ENCODE measurements around the gene APOO. TPM values are rescaled to one million over a fixed set of nuclear protein-coding genes. Genes with fewer than 3 reads are reported as not detected.

APOO gene
- 17.2 TPM for polyA plus RNA-seq
- long read RNA-seq, donor 1, partial matches to known transcripts, result 0 of 3 reads
- long read RNA-seq, donor 1, other reads (novel, unspliced or antisense), result 0 of 3 reads
- long read RNA-seq, donor 2, partial matches to known transcripts, result 0 of 4 reads
- long read RNA-seq, donor 2, other reads (novel, unspliced or antisense), result 0 of 4 reads
- long read RNA-seq, donor 3, partial matches to known transcripts, result 0 of 3 reads
- long read RNA-seq, donor 3, other reads (novel, unspliced or antisense), result 0 of 3 reads
- long read RNA-seq, donor 4, result 0 reads
- long read RNA-seq, donor 5, partial matches to known transcripts, result 0 of 1 reads
- long read RNA-seq, donor 5, other reads (novel, unspliced or antisense), result 0 of 1 reads
- long read RNA-seq, donor 6, partial matches to known transcripts, result 0 of 9 reads
- long read RNA-seq, donor 6, other reads (novel, unspliced or antisense), result 5 of 9 reads
- long read RNA-seq, donor 7, partial matches to known transcripts, result 0 of 4 reads
- long read RNA-seq, donor 7, other reads (novel, unspliced or antisense), result 0 of 4 reads
- long read RNA-seq, donor 8, partial matches to known transcripts, result 0 of 9 reads
- long read RNA-seq, donor 8, other reads (novel, unspliced or antisense), result 6 of 9 reads
- long read RNA-seq, donor 9, partial matches to known transcripts, result 0 of 3 reads
- long read RNA-seq, donor 9, other reads (novel, unspliced or antisense), result 0 of 3 reads
- long read RNA-seq, donor 10, transcript APOO-201 (9 exons, 1,118 nt), result major isoform, 5 of 7 reads
- long read RNA-seq, donor 10, partial matches to known transcripts, result 0 of 7 reads
- long read RNA-seq, donor 10, other reads (novel, unspliced or antisense), result 0 of 7 reads
- long read RNA-seq, donor 11, partial matches to known transcripts, result 0 of 4 reads
- long read RNA-seq, donor 11, other reads (novel, unspliced or antisense), result 0 of 4 reads

GRCh38 chrX:23907498-23908218 is at the start of gene APOO, which contains the start of gene CXorf58:
APOO (minus strand) TSS chrX:23907938; CDS start chrX:23907702, 236 bp downstream.
CXorf58 (plus strand) TSS chrX:23908006; CDS start chrX:23910303, 2,297 bp downstream.
- Histone ChIP-seq H3K27me3 (ENCODE audit: control insufficient read depth, insufficient read depth, low read length) (no peaks in the 10 kb centered on the region), H3K4me1 (ENCODE audit: control insufficient read depth, insufficient read depth, low read length) (peaks cover 11% of the 10 kb centered on the region), H3K27ac (ENCODE audit: low read length) (peak within 1 kb of the TSS; percentile 95), H3K9me3 (ENCODE audit: control insufficient read depth, low read depth, low read length) (no peaks in the 10 kb centered on the region), H3K36me3 (ENCODE audit: control insufficient read depth, insufficient read depth, low read length) (no peaks in the 10 kb centered on the region), H3K4me3 (ENCODE audit: low read length) (peak within 1 kb of the TSS; percentile 51)
- WGBS (ENCODE audit: insufficient coverage, low lambda C conversion rate), result no CpG with 5 or more reads among the region's 81 CpGs
- DNase-seq, result peak; percentile 93 to 95

GRCh38 chrX:23954396-23954795 is 46.7 kb upstream of the APOO start:
- Histone ChIP-seq H3K4me1 (ENCODE audit: control insufficient read depth, insufficient read depth, low read length) (no peaks in the 10 kb centered on the region), H3K4me3 (ENCODE audit: low read length) (no peak overlapping the region), H3K27me3 (ENCODE audit: control insufficient read depth, insufficient read depth, low read length) (no peaks in the 10 kb centered on the region), H3K36me3 (ENCODE audit: control insufficient read depth, insufficient read depth, low read length) (no peaks in the 10 kb centered on the region), H3K9me3 (ENCODE audit: control insufficient read depth, low read depth, low read length) (no peaks in the 10 kb centered on the region), H3K27ac (ENCODE audit: low read length) (no peak overlapping the region)
- WGBS (ENCODE audit: insufficient coverage, low lambda C conversion rate), result no CpG with 5 or more reads among the region's 4 CpGs
- DNase-seq, result peak in 1 of 2 donors; percentile 5

GRCh38 chrX:23953908-23954269 is 46.2 kb upstream of the APOO start:
- Histone ChIP-seq H3K27me3 (ENCODE audit: control insufficient read depth, insufficient read depth, low read length) (no peaks in the 10 kb centered on the region), H3K27ac (ENCODE audit: low read length) (no peak overlapping the region), H3K4me1 (ENCODE audit: control insufficient read depth, insufficient read depth, low read length) (no peaks in the 10 kb centered on the region), H3K36me3 (ENCODE audit: control insufficient read depth, insufficient read depth, low read length) (no peaks in the 10 kb centered on the region), H3K9me3 (ENCODE audit: control insufficient read depth, low read depth, low read length) (no peaks in the 10 kb centered on the region), H3K4me3 (ENCODE audit: low read length) (no peak overlapping the region)
- no CpG with 5 or more reads among the region's 11 CpGs for WGBS (ENCODE audit: insufficient coverage, low lambda C conversion rate)
- DNase-seq, result no peak

- H3K27ac ChIP-seq (ENCODE audit: low read length), result no peak overlapping the region
- no peak overlapping the region for H3K4me3 ChIP-seq (ENCODE audit: low read length)
- H3K4me1 ChIP-seq (ENCODE audit: control insufficient read depth, insufficient read depth, low read length), result no peaks in the 10 kb centered on the region
- no peaks in the 10 kb centered on the region for H3K27me3 ChIP-seq (ENCODE audit: control insufficient read depth, insufficient read depth, low read length)
- no peaks in the 10 kb centered on the region for H3K9me3 ChIP-seq (ENCODE audit: control insufficient read depth, low read depth, low read length)
- no peak for DNase-seq
- WGBS (ENCODE audit: insufficient coverage, low lambda C conversion rate), result no CpG with 5 or more reads among the region's 9 CpGs
- H3K36me3 ChIP-seq (ENCODE audit: control insufficient read depth, insufficient read depth, low read length), result no peaks in the 10 kb centered on the region
These were observed 45.5 kb upstream of the APOO start for GRCh38 chrX:23952984-23953907.

GRCh38 chrX:23952391-23952790 is 44.7 kb upstream of the APOO start:
- no peak overlapping the region for H3K4me3 ChIP-seq (ENCODE audit: low read length)
- H3K4me1 ChIP-seq (ENCODE audit: control insufficient read depth, insufficient read depth, low read length), result no peaks in the 10 kb centered on the region
- no peak for DNase-seq
- WGBS (ENCODE audit: insufficient coverage, low lambda C conversion rate), result no CpG with 5 or more reads among the region's 3 CpGs
- H3K9me3 ChIP-seq (ENCODE audit: control insufficient read depth, low read depth, low read length), result no peaks in the 10 kb centered on the region
- H3K27me3 ChIP-seq (ENCODE audit: control insufficient read depth, insufficient read depth, low read length), result no peaks in the 10 kb centered on the region
- no peak overlapping the region for H3K27ac ChIP-seq (ENCODE audit: low read length)
- no peaks in the 10 kb centered on the region for H3K36me3 ChIP-seq (ENCODE audit: control insufficient read depth, insufficient read depth, low read length)

GRCh38 chrX:23945206-23945605 is 37.5 kb upstream of the APOO start:
- no peaks in the 10 kb centered on the region for H3K27me3 ChIP-seq (ENCODE audit: control insufficient read depth, insufficient read depth, low read length)
- no peak overlapping the region for H3K27ac ChIP-seq (ENCODE audit: low read length)
- no peaks in the 10 kb centered on the region for H3K36me3 ChIP-seq (ENCODE audit: control insufficient read depth, insufficient read depth, low read length)
- no peaks in the 10 kb centered on the region for H3K4me1 ChIP-seq (ENCODE audit: control insufficient read depth, insufficient read depth, low read length)
- H3K9me3 ChIP-seq (ENCODE audit: control insufficient read depth, low read depth, low read length), result no peaks in the 10 kb centered on the region
- WGBS (ENCODE audit: insufficient coverage, low lambda C conversion rate), result no CpG with 5 or more reads among the region's 1 CpG
- no peak overlapping the region for H3K4me3 ChIP-seq (ENCODE audit: low read length)
- DNase-seq, result no peak

- H3K27ac ChIP-seq (ENCODE audit: low read length), result no peak overlapping the region
- DNase-seq, result no peak
- no peaks in the 10 kb centered on the region for H3K27me3 ChIP-seq (ENCODE audit: control insufficient read depth, insufficient read depth, low read length)
- no peaks in the 10 kb centered on the region for H3K36me3 ChIP-seq (ENCODE audit: control insufficient read depth, insufficient read depth, low read length)
- H3K4me1 ChIP-seq (ENCODE audit: control insufficient read depth, insufficient read depth, low read length), result no peaks in the 10 kb centered on the region
- no peak overlapping the region for H3K4me3 ChIP-seq (ENCODE audit: low read length)
- H3K9me3 ChIP-seq (ENCODE audit: control insufficient read depth, low read depth, low read length), result no peaks in the 10 kb centered on the region
- no CpG with 5 or more reads among the region's 1 CpG for WGBS (ENCODE audit: insufficient coverage, low lambda C conversion rate)
These were observed 36.5 kb upstream of the APOO start for GRCh38 chrX:23944234-23944633.

GRCh38 chrX:23939203-23939602 is 31.5 kb upstream of the APOO start:
- WGBS (ENCODE audit: insufficient coverage, low lambda C conversion rate), result no CpG with 5 or more reads among the region's 1 CpG
- Histone ChIP-seq H3K4me3 (ENCODE audit: low read length) (no peak overlapping the region), H3K4me1 (ENCODE audit: control insufficient read depth, insufficient read depth, low read length) (no peaks in the 10 kb centered on the region), H3K9me3 (ENCODE audit: control insufficient read depth, low read depth, low read length) (no peaks in the 10 kb centered on the region), H3K27me3 (ENCODE audit: control insufficient read depth, insufficient read depth, low read length) (no peaks in the 10 kb centered on the region), H3K36me3 (ENCODE audit: control insufficient read depth, insufficient read depth, low read length) (no peaks in the 10 kb centered on the region), H3K27ac (ENCODE audit: low read length) (no peak overlapping the region)
- no peak for DNase-seq

GRCh38 chrX:23938690-23939089 is 31.0 kb upstream of the APOO start:
- Histone ChIP-seq H3K4me1 (ENCODE audit: control insufficient read depth, insufficient read depth, low read length) (no peaks in the 10 kb centered on the region), H3K9me3 (ENCODE audit: control insufficient read depth, low read depth, low read length) (no peaks in the 10 kb centered on the region), H3K27ac (ENCODE audit: low read length) (no peak overlapping the region), H3K36me3 (ENCODE audit: control insufficient read depth, insufficient read depth, low read length) (no peaks in the 10 kb centered on the region), H3K27me3 (ENCODE audit: control insufficient read depth, insufficient read depth, low read length) (no peaks in the 10 kb centered on the region), H3K4me3 (ENCODE audit: low read length) (no peak overlapping the region)
- DNase-seq, result no peak
- no CpG with 5 or more reads among the region's 1 CpG for WGBS (ENCODE audit: insufficient coverage, low lambda C conversion rate)

All from large intestine (tissue), 12 donors.